RPMI7951 (cell line): ENCODE data around the gene EIF3J. TPM values are rescaled to one million over a fixed set of nuclear protein-coding genes. Genes with fewer than 3 reads are reported as not detected.
"Not testable (repeated sequence)": the region's sequence is repeated elsewhere in the genome, so short reads cannot be mapped to it uniquely, and the experiment has no call there.

Source experiments
- DNase-seq: peaks from one replicate; pipeline ENCODE4 v3.0.0-alpha.2; 2012; ENCODE audit warnings: low read depth
- total RNA-seq: library from RNA; depleted of rRNA; stranded (reverse); fragments of >200 nt; shearing (Covaris generic); gene quantifications from 2 replicates; pipeline ENCODE4 v1.2.3, GENCODE V29; 2014; rRNA removed

EIF3J gene
- total RNA-seq = 32.7 and 44.9 TPM in 2 replicates

GRCh38 chr15:44536962-44537734 lies at the start of gene EIF3J:
Gene EIF3J, plus strand, starts transcription at chr15:44537147. Its CDS starts 48 bp downstream, at chr15:44537195.
- peak; percentile 97 for DNase-seq

DNA sequence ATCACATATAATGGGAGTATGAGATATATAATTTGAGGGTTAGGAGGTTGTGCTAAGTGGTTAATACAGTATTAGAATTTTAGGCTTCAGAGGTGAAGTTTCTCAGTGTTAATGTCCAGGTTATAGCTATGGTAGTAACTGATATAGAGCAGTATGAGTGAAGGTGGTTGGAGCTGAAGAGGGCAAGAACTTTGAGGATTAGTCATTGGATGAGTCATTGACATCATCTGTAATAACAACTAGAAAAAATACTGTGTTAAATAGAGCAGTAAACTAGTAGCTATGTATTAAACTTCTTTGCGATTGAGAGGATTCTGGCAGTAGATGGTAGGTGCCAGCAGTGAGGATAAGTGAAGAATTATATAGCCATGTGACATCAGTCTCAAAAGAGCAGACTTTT lies 47.5 kb upstream of the EIF3J start:
- peak; percentile 87 for DNase-seq

DNA sequence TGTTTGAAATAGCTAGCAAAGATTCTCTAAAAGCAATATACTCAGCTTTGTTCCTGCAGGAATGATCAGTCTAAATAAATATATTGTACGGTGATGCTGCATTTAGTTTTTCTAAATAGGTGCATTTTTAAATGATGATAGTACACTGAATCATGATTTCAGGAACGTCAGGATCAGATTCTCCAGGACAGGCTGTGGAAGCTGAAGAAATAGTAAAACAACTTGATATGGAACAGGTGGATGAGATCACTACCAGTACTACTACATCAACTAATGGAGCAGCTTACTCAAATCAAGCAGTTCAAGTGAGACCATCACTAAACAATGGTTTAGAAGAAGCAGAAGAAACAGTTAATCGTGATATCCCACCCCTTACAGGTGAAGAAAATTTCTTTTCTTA lies 46.3 kb upstream of the EIF3J start:
- DNase-seq = no peak

GRCh38 chr15:44492040-44492439 lies 44.9 kb upstream of the EIF3J start:
- DNase-seq = no peak

DNA sequence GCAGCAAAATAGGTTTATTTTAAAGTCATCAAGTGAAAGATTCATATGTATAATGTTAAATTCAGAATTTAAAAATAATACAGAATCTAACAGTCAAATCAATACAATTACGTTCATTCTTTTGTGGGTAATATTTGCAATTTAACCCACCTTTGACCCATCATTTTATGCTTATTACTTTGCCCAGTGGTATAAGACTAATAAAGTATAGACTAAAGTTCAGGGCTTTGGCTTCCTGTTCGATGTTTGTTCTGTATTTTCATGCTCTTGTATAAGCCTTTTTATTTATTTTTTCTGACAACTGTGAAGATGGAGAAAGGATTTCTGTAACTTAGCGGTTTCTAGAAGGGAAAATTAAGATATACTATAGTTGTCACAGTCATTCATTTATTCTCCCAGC lies 44.3 kb upstream of the EIF3J start:
- DNase-seq = no peak

- no peak for DNase-seq
Observed at GRCh38 chr15:44495562-44495961, 41.4 kb upstream of the EIF3J start.

DNA sequence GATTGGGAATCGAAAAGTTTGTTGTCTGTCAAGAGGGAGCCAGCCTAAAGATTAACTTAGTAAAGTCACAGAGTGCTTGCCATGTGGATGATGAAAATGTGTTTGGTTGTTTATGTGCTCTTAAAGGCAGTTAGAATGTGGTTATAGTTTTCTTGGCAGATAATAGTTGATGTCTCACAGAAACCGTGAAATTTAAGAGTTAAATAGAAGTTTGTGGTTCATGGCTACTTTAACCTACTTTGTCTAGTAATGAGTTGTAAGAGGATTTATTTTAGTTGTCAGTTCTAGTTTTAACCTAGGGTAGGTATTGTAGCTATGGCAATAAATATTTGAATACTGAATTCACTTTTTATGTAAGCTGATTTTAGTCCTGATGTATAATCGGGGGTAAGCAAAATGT lies 36.4 kb upstream of the EIF3J start:
- DNase-seq = no peak

DNA sequence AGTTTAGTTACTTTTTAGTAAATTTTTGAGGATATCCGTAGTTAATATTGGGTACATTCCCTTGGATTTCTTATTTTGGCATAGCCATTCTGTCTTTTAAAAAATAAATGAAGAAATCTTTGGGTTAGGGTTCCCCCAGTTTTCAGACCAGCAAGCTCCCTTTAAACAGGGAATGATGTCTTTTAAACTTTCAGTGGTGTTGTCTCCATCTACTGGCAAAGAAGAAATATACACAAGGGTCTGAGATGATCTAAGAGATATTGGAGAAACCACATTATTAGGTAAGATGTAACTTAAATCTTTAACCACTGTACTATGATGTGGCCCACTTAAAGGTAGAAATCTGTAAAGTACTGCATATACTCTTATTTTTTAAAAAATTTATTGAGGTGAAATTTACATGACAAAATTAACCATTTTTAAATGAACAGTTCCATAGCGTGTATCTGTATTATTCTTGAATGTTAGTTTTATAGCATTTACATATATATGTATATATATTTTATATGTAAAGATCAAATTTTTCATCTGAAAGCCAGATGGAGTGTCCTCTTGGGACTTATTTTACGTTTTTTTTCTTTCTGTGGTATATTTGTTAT lies 35.1 kb upstream of the EIF3J start:
- peak; percentile 51 for DNase-seq

DNA sequence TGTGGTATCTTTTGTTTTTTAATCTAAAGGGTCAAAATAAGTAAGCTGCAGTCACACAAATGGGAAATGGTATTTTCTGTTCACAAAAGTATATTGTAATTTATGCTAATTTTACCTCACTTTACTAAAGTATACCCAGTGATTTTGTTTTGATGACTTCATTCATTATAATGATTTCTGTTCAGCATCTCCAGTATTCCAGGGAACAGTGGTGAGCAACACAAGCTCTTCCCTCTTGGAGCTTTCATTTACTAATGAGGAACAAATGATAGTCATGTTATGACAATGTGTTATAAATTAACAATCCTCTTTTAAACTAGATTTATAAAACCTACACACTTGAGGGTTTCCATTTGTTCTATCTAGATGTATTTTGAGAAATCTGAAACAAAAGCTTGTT lies 20.5 kb upstream of the EIF3J start:
- DNase-seq = no peak

DNA sequence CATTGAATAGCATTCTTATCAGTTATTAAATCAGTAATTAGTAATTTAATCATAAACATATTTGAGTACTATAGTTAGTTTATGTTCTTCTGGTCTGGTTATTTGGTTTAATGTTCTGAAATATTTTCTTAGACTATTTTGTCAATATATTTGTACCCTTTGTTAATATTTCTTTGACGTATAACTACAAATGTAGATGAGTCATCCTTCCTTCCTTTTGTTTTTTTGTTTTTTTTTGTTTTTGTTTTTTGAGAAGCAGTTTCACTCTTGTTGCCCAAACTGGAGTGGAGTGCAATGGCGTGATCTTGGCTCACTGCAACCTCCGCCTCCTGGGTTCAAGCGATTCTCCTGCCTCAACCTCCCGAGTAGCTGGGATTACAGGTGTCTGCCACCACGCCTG lies 17.4 kb upstream of the EIF3J start:
- DNase-seq = no peak

- DNase-seq = no peak
Observed at GRCh38 chr15:44525018-44525417, 11.9 kb upstream of the EIF3J start.

DNA sequence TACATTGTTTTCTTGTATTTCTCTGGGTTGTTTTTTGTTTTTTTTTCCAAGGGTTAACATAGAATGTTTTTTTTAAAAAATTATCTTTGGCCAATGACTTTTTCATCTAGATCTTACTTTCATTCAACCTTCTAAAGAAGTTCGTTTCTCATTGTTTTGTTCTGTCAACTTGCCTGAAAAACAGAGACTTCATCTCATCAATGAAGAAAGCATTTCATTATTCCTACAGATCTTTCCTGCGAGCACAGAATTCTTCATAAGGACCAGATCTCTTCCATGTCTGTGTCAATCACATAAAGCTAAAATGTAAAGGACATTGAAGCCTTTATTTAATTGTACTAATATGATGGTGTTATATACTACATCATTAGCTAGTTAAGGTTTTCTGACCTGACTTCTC lies 9.7 kb upstream of the EIF3J start:
- no peak for DNase-seq

DNA sequence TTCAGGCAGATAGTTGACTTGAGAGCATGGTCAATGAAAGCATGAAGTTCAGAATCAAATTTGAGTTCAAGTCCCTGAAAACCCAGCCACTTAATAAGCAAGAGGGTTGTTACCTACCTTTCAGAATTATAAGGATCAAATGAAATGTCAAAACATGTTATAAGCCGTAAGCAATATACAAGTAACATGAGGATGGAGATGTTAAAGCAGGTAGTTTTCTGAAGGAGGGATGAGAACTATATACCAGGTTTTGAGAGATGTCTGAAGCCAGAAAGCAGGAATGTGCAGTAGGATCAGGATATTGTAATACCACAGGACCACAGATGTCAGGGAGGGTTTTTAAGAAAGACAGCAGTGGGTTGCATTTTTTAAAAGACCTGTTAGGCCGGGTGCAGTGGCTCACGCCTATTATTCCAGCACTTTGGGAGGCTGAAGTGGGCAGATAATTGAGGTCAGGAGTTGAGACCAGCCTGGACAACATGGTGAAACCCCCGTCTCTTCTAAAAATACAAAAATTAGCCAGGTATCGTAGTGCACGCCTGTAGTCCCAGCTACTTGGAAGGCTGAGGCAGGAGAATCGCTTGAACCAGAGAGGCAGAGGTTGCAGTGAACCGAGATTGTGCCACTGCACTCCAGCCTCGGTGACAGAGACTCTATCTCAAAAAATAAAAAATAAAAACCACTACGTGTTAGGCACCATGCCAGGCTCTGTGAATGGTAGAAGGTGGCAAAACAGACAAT lies 6.9 kb upstream of the EIF3J start:
- DNase-seq = no peak

GRCh38 chr15:44530653-44531052 lies 6.3 kb upstream of the EIF3J start:
- DNase-seq = no peak

- DNase-seq = not testable (repeated sequence)
Observed at GRCh38 chr15:44532275-44532674, 4.7 kb upstream of the EIF3J start.

DNA sequence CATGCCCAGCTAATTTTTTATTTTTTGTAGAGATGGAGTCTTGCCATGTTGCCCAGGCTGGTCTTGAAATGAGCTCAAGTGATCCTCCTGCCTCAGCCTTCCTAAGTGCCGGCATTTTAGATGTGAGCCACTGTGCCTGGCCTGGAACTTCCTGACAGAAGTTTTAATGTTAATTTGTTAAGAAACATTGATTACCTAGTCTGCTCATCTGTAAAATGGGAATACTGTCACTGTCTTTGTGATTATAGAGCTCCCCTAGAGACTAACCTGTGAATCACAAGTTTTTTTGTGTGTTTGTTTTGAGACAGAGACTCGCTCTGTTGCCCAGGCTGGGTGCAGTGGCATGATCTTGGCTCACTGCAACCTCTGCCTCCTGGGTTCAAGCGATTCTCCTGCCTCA lies 4.3 kb upstream of the EIF3J start:
- DNase-seq = peak; percentile 9

DNA sequence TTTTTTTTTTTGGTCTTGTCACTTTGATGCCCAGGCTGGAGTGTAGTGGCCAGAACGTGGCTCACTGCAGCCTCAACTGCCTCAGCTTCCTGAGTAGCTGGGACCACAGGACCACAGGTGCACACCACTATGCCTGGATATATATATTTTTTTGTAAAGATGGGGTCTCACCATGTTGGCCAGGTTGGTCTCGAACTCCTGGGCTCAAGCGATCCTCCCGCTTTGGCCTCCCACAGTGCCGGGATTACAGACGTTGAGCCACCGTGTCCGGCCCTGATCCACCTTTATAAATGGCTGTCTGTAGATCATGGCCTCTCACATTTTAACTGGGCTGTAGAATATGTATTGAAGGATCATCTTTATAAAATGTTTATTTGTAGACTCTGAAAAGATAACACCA lies 1.9 kb upstream of the EIF3J start:
- DNase-seq = no peak

DNA sequence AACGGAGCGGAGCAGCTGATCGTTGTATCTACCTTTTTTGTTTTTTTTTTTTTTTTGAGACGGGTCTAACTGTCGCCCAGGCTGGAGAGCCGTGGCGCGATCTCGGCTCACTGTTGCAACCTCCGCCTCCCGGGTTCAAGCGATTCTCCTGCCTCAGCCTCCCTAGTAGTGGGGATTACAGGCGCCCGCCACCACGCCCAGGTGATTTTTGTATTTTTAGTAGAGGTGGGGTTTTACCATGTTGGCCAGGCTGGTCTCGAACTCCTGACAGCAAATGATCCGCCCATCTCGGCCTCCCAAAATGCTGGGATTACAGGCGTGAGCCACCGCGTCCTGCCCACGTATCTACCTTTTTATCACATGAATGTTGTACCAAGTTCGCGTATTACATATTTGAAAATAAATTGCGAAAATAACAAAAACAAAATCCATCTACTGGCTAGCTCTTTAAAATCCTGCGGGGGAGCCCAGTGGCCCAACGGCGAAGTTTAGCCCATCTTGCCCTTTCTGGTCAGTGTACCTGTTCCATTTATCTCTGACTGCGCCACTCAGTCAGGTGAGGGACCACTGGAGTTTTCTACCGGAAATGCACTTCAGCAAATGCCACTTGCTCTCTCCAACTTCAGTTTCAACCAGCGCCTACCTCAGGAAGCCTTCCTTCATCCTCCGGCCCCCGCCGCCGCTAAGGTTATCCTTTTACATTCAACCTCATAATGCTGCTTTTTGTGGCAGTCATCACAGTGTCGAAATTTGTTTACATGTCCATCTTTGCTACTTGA lies 1.2 kb upstream of the EIF3J start:
- peak; percentile 32 for DNase-seq

DNA sequence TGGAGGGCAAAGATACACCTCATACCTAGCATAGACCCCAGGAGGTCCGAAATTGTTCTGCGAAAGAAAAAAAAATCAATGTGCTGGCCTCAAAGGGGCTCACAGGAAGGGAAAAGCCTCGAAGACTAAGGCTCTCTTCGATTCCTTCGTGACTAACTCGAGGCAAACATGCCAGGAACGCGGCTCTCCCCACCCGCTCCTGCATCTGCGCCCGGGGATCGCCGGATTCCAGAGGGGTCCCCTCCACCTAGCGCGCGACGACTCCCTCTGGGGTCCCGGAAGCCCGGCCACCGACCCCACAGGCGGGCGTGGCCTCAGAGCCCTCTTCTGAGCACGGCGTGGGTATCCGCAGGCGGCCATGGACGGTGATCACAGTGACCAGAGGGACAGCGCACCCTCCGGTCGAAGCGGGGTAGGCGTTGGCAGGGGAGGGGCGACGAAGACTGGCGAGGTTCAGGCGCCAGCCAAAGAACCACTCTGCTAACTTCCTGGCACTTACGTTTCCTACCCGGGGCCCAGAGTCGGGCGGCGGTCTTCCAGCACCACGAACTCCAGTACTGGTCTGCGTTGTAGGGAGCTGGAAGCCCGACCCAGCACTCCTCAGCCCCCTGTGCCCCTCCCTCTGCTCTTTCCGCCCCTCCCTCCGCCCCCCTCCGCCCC lies 515 bp upstream of the EIF3J start:
- peak; percentile 91 for DNase-seq

DNA sequence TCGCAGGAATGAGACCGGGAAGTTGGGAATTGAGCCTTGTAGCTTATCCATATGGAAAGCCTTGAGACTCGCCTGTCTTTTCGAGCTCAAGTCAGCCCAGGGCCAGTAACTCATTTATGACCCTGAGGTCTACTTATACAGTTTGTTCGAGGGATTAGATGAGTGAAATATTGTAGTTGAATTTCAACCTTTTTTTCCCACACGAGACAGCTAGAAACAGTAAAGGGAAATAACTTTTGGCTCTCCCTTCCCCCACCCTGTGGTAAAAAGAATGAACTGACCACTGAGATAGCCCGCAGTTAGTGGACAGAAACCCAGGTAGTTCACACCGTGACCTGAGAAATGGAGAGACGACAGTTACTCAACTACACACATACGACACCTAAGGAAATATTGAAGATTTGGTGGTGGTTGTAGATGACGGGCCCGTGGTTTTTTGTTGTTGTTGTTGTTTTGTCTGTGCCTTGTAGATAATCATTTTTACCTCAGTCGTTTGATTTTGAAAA lies 841 bp downstream of the EIF3J start:
- peak; percentile 58 for DNase-seq

- peak; percentile 67 for DNase-seq
Observed at GRCh38 chr15:44541282-44541958, 4.5 kb downstream of the EIF3J start.
